Measurements from ENCODE around the gene SP6. TPM values are rescaled to one million over a fixed set of nuclear protein-coding genes. Genes with fewer than 3 reads are reported as not detected.
A peak's percentile ranks its signal among the peaks of the same experiment; 100 is the strongest.

SP6 gene
- total RNA-seq, 1 donor from 2014 or later = 30.7 TPM

- peak overlapping the region; percentile 93 for H3K4me3 Mint-ChIP-seq (ENCODE audit: unreplicated experiment)
- no peak for DNase-seq (ENCODE audit: low spot score)
- H3K27ac Mint-ChIP-seq (ENCODE audit: unreplicated experiment) = no peak overlapping the region
- peaks cover 12% of the 10 kb centered on the region for H3K36me3 Mint-ChIP-seq (ENCODE audit: low read depth, unreplicated experiment)
- H3K4me1 Mint-ChIP-seq (ENCODE audit: unreplicated experiment) = peaks cover 63% of the 10 kb centered on the region
- peaks cover 10% of the 10 kb centered on the region for H3K27me3 Mint-ChIP-seq (ENCODE audit: unreplicated experiment)
- no peaks in the 10 kb centered on the region for H3K9me3 Mint-ChIP-seq (ENCODE audit: unreplicated experiment)
- TF ChIP-seq, protein P1, sequence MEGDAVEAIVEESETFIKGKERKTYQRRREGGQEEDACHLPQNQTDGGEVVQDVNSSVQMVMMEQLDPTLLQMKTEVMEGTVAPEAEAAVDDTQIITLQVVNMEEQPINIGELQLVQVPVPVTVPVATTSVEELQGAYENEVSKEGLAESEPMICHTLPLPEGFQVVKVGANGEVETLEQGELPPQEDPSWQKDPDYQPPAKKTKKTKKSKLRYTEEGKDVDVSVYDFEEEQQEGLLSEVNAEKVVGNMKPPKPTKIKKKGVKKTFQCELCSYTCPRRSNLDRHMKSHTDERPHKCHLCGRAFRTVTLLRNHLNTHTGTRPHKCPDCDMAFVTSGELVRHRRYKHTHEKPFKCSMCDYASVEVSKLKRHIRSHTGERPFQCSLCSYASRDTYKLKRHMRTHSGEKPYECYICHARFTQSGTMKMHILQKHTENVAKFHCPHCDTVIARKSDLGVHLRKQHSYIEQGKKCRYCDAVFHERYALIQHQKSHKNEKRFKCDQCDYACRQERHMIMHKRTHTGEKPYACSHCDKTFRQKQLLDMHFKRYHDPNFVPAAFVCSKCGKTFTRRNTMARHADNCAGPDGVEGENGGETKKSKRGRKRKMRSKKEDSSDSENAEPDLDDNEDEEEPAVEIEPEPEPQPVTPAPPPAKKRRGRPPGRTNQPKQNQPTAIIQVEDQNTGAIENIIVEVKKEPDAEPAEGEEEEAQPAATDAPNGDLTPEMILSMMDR (IDR thresholded peaks at IDR 0.05; ENCODE audit: unreplicated experiment) = no peak
Measured at GRCh38 chr17:47850373-47850691, 631 bp downstream of the SP6 start.

- Mint-ChIP-seq H3K4me3 (ENCODE audit: unreplicated experiment) (no peak overlapping the region), H3K9me3 (ENCODE audit: unreplicated experiment) (no peaks in the 10 kb centered on the region), H3K4me1 (ENCODE audit: unreplicated experiment) (peaks cover 48% of the 10 kb centered on the region), H3K27ac (ENCODE audit: unreplicated experiment) (no peak overlapping the region), H3K36me3 (ENCODE audit: low read depth, unreplicated experiment) (peaks cover 8% of the 10 kb centered on the region), H3K27me3 (ENCODE audit: unreplicated experiment) (peaks cover 6% of the 10 kb centered on the region)
- DNase-seq (ENCODE audit: low spot score) = no peak
- TF ChIP-seq, protein P1 (IDR thresholded peaks at IDR 0.05; ENCODE audit: unreplicated experiment) = no peak
Measured at GRCh38 chr17:47848198-47848513, 2.8 kb downstream of the SP6 start.

GRCh38 chr17:47847341-47848197 is 3.4 kb downstream of the SP6 start:
- no peak overlapping the region for H3K4me3 Mint-ChIP-seq (ENCODE audit: unreplicated experiment)
- DNase-seq (ENCODE audit: low spot score) = no peak
- H3K27ac Mint-ChIP-seq (ENCODE audit: unreplicated experiment) = no peak overlapping the region
- no peaks in the 10 kb centered on the region for H3K9me3 Mint-ChIP-seq (ENCODE audit: unreplicated experiment)
- TF ChIP-seq, protein P1 (IDR thresholded peaks at IDR 0.05; ENCODE audit: unreplicated experiment) = peak; percentile 48
- H3K27me3 Mint-ChIP-seq (ENCODE audit: unreplicated experiment) = peaks cover 6% of the 10 kb centered on the region
- H3K4me1 Mint-ChIP-seq (ENCODE audit: unreplicated experiment) = peaks cover 46% of the 10 kb centered on the region
- H3K36me3 Mint-ChIP-seq (ENCODE audit: low read depth, unreplicated experiment) = peaks cover 8% of the 10 kb centered on the region

DNA sequence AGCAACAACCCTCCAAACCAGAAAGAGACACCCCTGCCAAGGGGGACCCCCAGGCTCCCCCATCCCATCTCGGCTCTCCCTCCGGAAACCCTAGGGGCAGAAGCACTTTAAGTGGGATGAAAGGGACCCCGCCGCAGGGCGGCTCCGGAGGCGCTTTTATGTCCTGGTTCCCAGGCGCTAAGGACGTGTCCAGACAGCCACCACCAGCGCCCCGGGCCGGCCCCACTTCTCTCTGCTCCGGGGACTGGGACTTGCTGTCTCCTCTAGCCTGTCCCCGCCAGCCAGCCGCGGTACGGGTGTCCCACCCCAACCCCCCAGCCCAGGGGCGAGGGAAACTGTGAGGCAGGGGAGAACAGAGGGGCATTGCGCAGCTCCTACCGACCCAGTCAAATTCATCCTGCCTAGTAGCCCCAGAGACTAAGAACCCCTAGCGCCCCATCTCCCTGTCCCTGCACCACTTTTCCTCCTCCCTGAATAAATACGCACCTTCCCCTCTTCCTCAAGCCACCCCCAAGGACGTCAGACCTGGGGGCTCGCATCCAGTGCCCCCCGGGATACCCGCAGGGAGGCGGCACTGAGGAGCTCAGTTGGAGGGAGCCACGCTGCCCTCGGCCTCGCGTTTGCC is 4.1 kb downstream of the SP6 start:
- DNase-seq (ENCODE audit: low spot score) = no peak
- Mint-ChIP-seq H3K4me3 (ENCODE audit: unreplicated experiment) (no peak overlapping the region), H3K27me3 (ENCODE audit: unreplicated experiment) (peaks cover 6% of the 10 kb centered on the region), H3K27ac (ENCODE audit: unreplicated experiment) (no peak overlapping the region), H3K4me1 (ENCODE audit: unreplicated experiment) (peaks cover 42% of the 10 kb centered on the region), H3K36me3 (ENCODE audit: low read depth, unreplicated experiment) (peaks cover 4% of the 10 kb centered on the region), H3K9me3 (ENCODE audit: unreplicated experiment) (no peaks in the 10 kb centered on the region)
- TF ChIP-seq, protein P1 (IDR thresholded peaks at IDR 0.05; ENCODE audit: unreplicated experiment) = no peak

- TF ChIP-seq, protein P1 (IDR thresholded peaks at IDR 0.05; ENCODE audit: unreplicated experiment) = no peak
- peaks cover 42% of the 10 kb centered on the region for H3K4me1 Mint-ChIP-seq (ENCODE audit: unreplicated experiment)
- no peak overlapping the region for H3K4me3 Mint-ChIP-seq (ENCODE audit: unreplicated experiment)
- DNase-seq (ENCODE audit: low spot score) = no peak
- peaks cover 4% of the 10 kb centered on the region for H3K36me3 Mint-ChIP-seq (ENCODE audit: low read depth, unreplicated experiment)
- H3K9me3 Mint-ChIP-seq (ENCODE audit: unreplicated experiment) = no peaks in the 10 kb centered on the region
- H3K27me3 Mint-ChIP-seq (ENCODE audit: unreplicated experiment) = peaks cover 6% of the 10 kb centered on the region
- no peak overlapping the region for H3K27ac Mint-ChIP-seq (ENCODE audit: unreplicated experiment)
Measured at GRCh38 chr17:47845716-47846075, 5.3 kb downstream of the SP6 start.
